Fibroblast of lung (primary cell): ENCODE results near the gene DNER.

Source experiments
- EZH2 ChIP-seq: IDR thresholded peaks from 2 replicates; pipeline ENCODE4 v1.5.1; 2012; ENCODE audit warnings: low read length, control low read depth, mild to moderate bottlenecking; ENCODE audit errors: missing control alignments
- TF ChIP-seq, protein P1 (sequence below), 2 donors: IDR thresholded peaks in 1 of 2; conservative IDR thresholded peaks in 1 of 2; 1 replicate in 1 of 2; 2 replicates in 1 of 2; pipeline ENCODE4 v1.5.1; 2011 to 2012; ENCODE audit warnings: low read length in 2 of 2, control low read depth in 1 of 2, inconsistent platforms in 1 of 2, low read depth in 1 of 2, mild to moderate bottlenecking in 1 of 2

DNA sequence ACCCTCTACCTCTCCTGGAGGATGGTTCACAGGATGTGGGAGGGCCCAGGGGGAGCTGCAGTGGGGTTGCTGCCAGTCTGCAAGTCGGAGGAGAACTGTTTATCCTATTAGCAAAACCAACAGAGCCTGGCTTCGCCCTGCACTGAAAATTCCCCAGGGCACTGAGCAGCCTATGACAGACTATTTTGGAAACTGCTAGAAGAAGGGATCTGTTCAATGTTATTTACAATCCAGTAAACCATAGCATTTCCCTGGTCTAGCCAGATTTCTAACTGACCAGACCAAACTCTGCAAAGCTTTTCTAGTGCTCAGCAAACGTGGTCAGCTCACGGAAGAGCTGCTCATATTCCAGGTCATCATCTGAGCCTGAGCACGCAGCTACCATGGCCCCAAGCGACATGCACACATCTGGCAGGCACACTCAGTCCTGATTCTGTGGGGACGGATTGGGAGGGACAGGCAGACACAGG, 378.4 kb downstream of the DNER start:
- TF ChIP-seq, protein P1, sequence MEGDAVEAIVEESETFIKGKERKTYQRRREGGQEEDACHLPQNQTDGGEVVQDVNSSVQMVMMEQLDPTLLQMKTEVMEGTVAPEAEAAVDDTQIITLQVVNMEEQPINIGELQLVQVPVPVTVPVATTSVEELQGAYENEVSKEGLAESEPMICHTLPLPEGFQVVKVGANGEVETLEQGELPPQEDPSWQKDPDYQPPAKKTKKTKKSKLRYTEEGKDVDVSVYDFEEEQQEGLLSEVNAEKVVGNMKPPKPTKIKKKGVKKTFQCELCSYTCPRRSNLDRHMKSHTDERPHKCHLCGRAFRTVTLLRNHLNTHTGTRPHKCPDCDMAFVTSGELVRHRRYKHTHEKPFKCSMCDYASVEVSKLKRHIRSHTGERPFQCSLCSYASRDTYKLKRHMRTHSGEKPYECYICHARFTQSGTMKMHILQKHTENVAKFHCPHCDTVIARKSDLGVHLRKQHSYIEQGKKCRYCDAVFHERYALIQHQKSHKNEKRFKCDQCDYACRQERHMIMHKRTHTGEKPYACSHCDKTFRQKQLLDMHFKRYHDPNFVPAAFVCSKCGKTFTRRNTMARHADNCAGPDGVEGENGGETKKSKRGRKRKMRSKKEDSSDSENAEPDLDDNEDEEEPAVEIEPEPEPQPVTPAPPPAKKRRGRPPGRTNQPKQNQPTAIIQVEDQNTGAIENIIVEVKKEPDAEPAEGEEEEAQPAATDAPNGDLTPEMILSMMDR (conservative IDR thresholded peaks at IDR 0.05 in 1 of 2, IDR thresholded peaks at IDR 0.05 in 1 of 2; ENCODE audit: low read depth in 1 of 2, low read length in 2 of 2): no peak
- no peak for TF ChIP-seq EZH2
